ENCODE measurements around the gene THAP5.

GRCh38 chr7:108557191-108557590, 12.3 kb downstream of the THAP5 start:
- TF ChIP-seq EP300 (IDR thresholded peaks at IDR 0.05; ENCODE audit: borderline replicate concordance) (no peak), REST (IDR thresholded peaks at IDR 0.05; ENCODE audit: low read depth) (no peak), RAD21 (IDR thresholded peaks at IDR 0.05; ENCODE audit: low read depth) (no peak), YY1 (IDR thresholded peaks at IDR 0.05; ENCODE audit: low read depth) (no peak)
